Adrenal gland (tissue), 5 donors: ENCODE results near the gene NCMAP.

Experiments used
- CTCF ChIP-seq, 6 experiments: fragments of 450-650 bp in 4 of 6; fragments of 200-600 bp in 2 of 6; sonication (generic) in 1 of 6; IDR thresholded peaks; 1 replicate in 5 of 6; 2 replicates in 1 of 6; pipeline versions ENCODE4 v1.5.1 to v1.8.0; 2016 to 2021; ENCODE audit warnings: antibody characterized with exemption in 6 of 6, mild to moderate bottlenecking in 2 of 6, moderate library complexity in 1 of 6
- POLR2A ChIP-seq, 2 donors: fragments of 450-650 bp; IDR thresholded peaks; one replicate each; pipeline ENCODE4 v1.6.1; 2017; ENCODE audit warnings: antibody characterized with exemption in 2 of 2, mild to moderate bottlenecking in 2 of 2, moderate library complexity in 1 of 2
- donor health status: DM: no; HTN: no; CAD: no.

- no peak for TF ChIP-seq CTCF (IDR thresholded peaks at IDR 0.05)
- TF ChIP-seq POLR2A (IDR thresholded peaks at IDR 0.05): no peak
Observed at GRCh38 chr1:24555591-24556413, at the start of gene NCMAP.
